WERI-Rb-1 (cell line): ENCODE measurements around the gene USP49.
A peak's percentile ranks its signal among the peaks of the same experiment; 100 is the strongest.

Source experiments
- DNase-seq: peaks from one replicate; pipeline ENCODE4 v3.0.0-alpha.2; 2020
- H3K27ac ChIP-seq: fragments of 250-450 bp; sonication (Bioruptor Pico); 2 replicates; pipeline ENCODE4 v1.5.1; 2020; ENCODE audit warnings: mild to moderate bottlenecking, moderate library complexity
- H3K27me3 ChIP-seq: fragments of 250-450 bp; sonication (Bioruptor Pico); 2 replicates; pipeline ENCODE4 v1.5.1; 2021; ENCODE audit warnings: mild to moderate bottlenecking, low read depth, moderate library complexity; ENCODE audit not compliant: insufficient read depth, severe bottlenecking
- H3K36me3 ChIP-seq: fragments of 250-450 bp; sonication (Bioruptor Pico); 2 replicates; pipeline ENCODE4 v1.5.1; 2020; ENCODE audit warnings: mild to moderate bottlenecking, moderate library complexity
- H3K4me3 ChIP-seq: 2 replicates; pipeline ENCODE4 v1.5.1; 2011; ENCODE audit warnings: low read depth, mild to moderate bottlenecking, control low read depth, low read length
- H3K9me3 ChIP-seq: fragments of 250-450 bp; sonication (Bioruptor Pico); 2 replicates; pipeline ENCODE4 v1.5.1; 2021; ENCODE audit warnings: mild to moderate bottlenecking, moderate library complexity; ENCODE audit not compliant: severe bottlenecking
- CTCF ChIP-seq: IDR thresholded peaks from 2 replicates; pipeline ENCODE4 v1.5.1; 2011; ENCODE audit warnings: low read depth, mild to moderate bottlenecking, control low read depth, inconsistent platforms, low read length

USP49 gene

GRCh38 chr6:41783106-41783780 is 111.9 kb downstream of the USP49 start:
- Histone ChIP-seq H3K27ac (no peak overlapping the region), H3K27me3 (no peaks in the 10 kb centered on the region), H3K36me3 (peaks cover 4% of the 10 kb centered on the region), H3K9me3 (no peaks in the 10 kb centered on the region), H3K4me3 (no peak overlapping the region)
- no peak for TF ChIP-seq CTCF
- DNase-seq: no peak

GRCh38 chr6:41781366-41781730 is 113.8 kb downstream of the USP49 start:
- no peak overlapping the region for H3K27ac ChIP-seq
- no peak for DNase-seq
- TF ChIP-seq CTCF: no peak
- no peaks in the 10 kb centered on the region for H3K9me3 ChIP-seq
- H3K4me3 ChIP-seq: peak overlapping the region; percentile 53; the same call in 1 of the 2 replicates
- no peaks in the 10 kb centered on the region for H3K27me3 ChIP-seq
- H3K36me3 ChIP-seq: peaks cover 4% of the 10 kb centered on the region

GRCh38 chr6:41780551-41781365 is 114.4 kb downstream of the USP49 start, which contains the start of gene PRICKLE4:
PRICKLE4 (plus strand) TSS chr6:41780782; CDS start chr6:41783474, 2,692 bp downstream.
- DNase-seq: peak; percentile 54
- Histone ChIP-seq H3K27ac (no peak within 1 kb of the TSS), H3K9me3 (no peaks in the 10 kb centered on the region), H3K4me3 (peak within 1 kb of the TSS; percentile 60), H3K36me3 (peaks cover 6% of the 10 kb centered on the region), H3K27me3 (no peaks in the 10 kb centered on the region)
- TF ChIP-seq CTCF: no peak

- H3K9me3 ChIP-seq: no peaks in the 10 kb centered on the region
- peak; percentile 100 for DNase-seq
- H3K4me3 ChIP-seq: peak within 1 kb of the TSS; percentile 60
- TF ChIP-seq CTCF: peak; percentile 99
- no peaks in the 10 kb centered on the region for H3K27me3 ChIP-seq
- peaks cover 14% of the 10 kb centered on the region for H3K36me3 ChIP-seq
- no peak within 1 kb of the TSS for H3K27ac ChIP-seq
Measured at GRCh38 chr6:41779788-41780550, 115.2 kb downstream of the USP49 start, which contains the start of gene FRS3. FRS3 (minus strand) TSS chr6:41779900; CDS start chr6:41776987, 2,913 bp downstream.

- H3K4me3 ChIP-seq: peak overlapping the region; percentile 60
- H3K27ac ChIP-seq: no peak overlapping the region
- peaks cover 20% of the 10 kb centered on the region for H3K36me3 ChIP-seq
- no peaks in the 10 kb centered on the region for H3K27me3 ChIP-seq
- no peak for DNase-seq
- TF ChIP-seq CTCF: no peak
- H3K9me3 ChIP-seq: no peaks in the 10 kb centered on the region
Measured at GRCh38 chr6:41779336-41779735, 115.8 kb downstream of the USP49 start.
